PC-9 (cell line): ENCODE data around the gene ASB3. TPM values are rescaled to one million over a fixed set of nuclear protein-coding genes. Genes with fewer than 3 reads are reported as not detected.

Experiments used
- BruUV-seq: library from RNA; stranded (reverse); fragments of 400-500 nt; replicated peaks from 2 replicates; lab custom pipeline; 2021; lab: Mats Ljungman, UMichigan
- CTCF ChIA-PET: fragments of 300-600 bp; sonication (Branson Sonifier 250); formaldehyde crosslinking; loops from one replicate; lab custom pipeline; 2022; ENCODE audit warnings: antibody characterized with exemption; lab: Charles Lee
- POLR2A ChIA-PET: fragments of 300-600 bp; sonication (Branson Sonifier 250); formaldehyde crosslinking; loops from one replicate; lab custom pipeline; 2022; ENCODE audit warnings: antibody characterized with exemption; ENCODE audit not compliant: unreplicated experiment; lab: Charles Lee
- DNase-seq, 2 experiments: peaks; one replicate each; pipeline versions ENCODE4 v3.0.0 to v3.0.0-alpha.2; 2015 to 2022; ENCODE audit warnings: mixed read lengths in 1 of 2
- H2AFZ ChIP-seq: fragments of 200-600 bp; sonication (generic); 2 replicates; pipeline ENCODE4 v1.8.1; 2017; ENCODE audit warnings: antibody characterized with exemption
- H3F3A ChIP-seq: fragments of 200-600 bp; sonication (generic); 2 replicates; pipeline ENCODE4 v1.8.1; 2017; ENCODE audit warnings: antibody characterized with exemption, mild to moderate bottlenecking, low read depth; ENCODE audit not compliant: insufficient read depth
- H3K27ac ChIP-seq: fragments of 200-600 bp; sonication (generic); 2 replicates; pipeline ENCODE4 v1.6.1; 2016; ENCODE audit warnings: mixed run types
- H3K27me3 ChIP-seq: fragments of 200-600 bp; sonication (generic); 2 replicates; pipeline ENCODE4 v1.6.1; 2016; ENCODE audit warnings: low read depth, mixed run types; ENCODE audit not compliant: insufficient read depth
- H3K36me3 ChIP-seq: fragments of 200-600 bp; sonication (generic); 2 replicates; pipeline ENCODE4 v1.6.1; 2016; ENCODE audit warnings: low read depth, mixed run types
- H3K4me1 ChIP-seq: fragments of 200-600 bp; sonication (generic); replicated peaks from 2 replicates; pipeline ENCODE4 v1.6.1; 2016; ENCODE audit warnings: mixed run types; ENCODE audit not compliant: insufficient read depth
- H3K4me2 ChIP-seq: fragments of 200-600 bp; sonication (generic); 2 replicates; pipeline ENCODE4 v1.6.1; 2017; ENCODE audit warnings: mixed run types
- H3K4me3 ChIP-seq: fragments of 200-600 bp; sonication (generic); 2 replicates; pipeline ENCODE4 v1.6.1; 2016; ENCODE audit warnings: mixed run types
- H3K79me2 ChIP-seq: fragments of 200-600 bp; sonication (generic); 2 replicates; pipeline ENCODE4 v1.6.1; 2017; ENCODE audit warnings: low read depth, mixed run types
- H3K9me2 ChIP-seq: fragments of 200-600 bp; sonication (generic); 2 replicates; pipeline ENCODE4 v1.8.1; 2017; ENCODE audit warnings: mild to moderate bottlenecking; ENCODE audit not compliant: insufficient read depth
- H3K9me3 ChIP-seq: fragments of 200-600 bp; sonication (generic); 2 replicates; pipeline ENCODE4 v1.8.1; 2016; ENCODE audit warnings: low read depth; ENCODE audit not compliant: insufficient read depth
- H4K20me1 ChIP-seq: fragments of 200-600 bp; sonication (generic); 2 replicates; pipeline ENCODE4 v1.8.1; 2017; ENCODE audit not compliant: insufficient read depth
- CTCF ChIP-seq: fragments of 200-600 bp; sonication (generic); conservative IDR thresholded peaks from 2 replicates; pipeline ENCODE4 v1.6.1; 2017; ENCODE audit warnings: mixed run types, antibody characterized with exemption, mild to moderate bottlenecking, moderate library complexity
- EZH2 ChIP-seq: fragments of 200-600 bp; sonication (generic); IDR thresholded peaks from 2 replicates; pipeline ENCODE4 v1.8.0; 2017; ENCODE audit warnings: antibody characterized with exemption, low read depth
- intact Hi-C: fragments of 100-400 bp; cut with micrococcal nuclease; formaldehyde crosslinking; loops from one replicate; pipeline ENCODE4 v1.10.0; 2022; ENCODE audit not compliant: unreplicated experiment
- total RNA-seq: library from RNA; stranded (reverse); gene quantifications from 2 replicates; pipeline ENCODE4 v1.2.3, GENCODE V29; 2021

The ASB3 gene
- total RNA-seq, 1 experiment from 2014 or later = 27.7 TPM

GRCh38 chr2:53753041-53753440, 33.7 kb downstream of the ASB3 start:
- no TSS peak for BruUV-seq
- H3K36me3 ChIP-seq = peaks cover 20% of the 10 kb centered on the region
- no peaks in the 10 kb centered on the region; the same call in 1 of the 2 replicates for H3K4me1 ChIP-seq
- 0 out of 2 replicates have a peak, but pooled peaks cover 4% of the 10 kb centered on the region for H4K20me1 ChIP-seq
- H3F3A ChIP-seq = 0 out of 2 replicates have a peak, but pooled peaks cover 3% of the 10 kb centered on the region
- H2AFZ ChIP-seq = no peak overlapping the region
- H3K27me3 ChIP-seq = no peaks in the 10 kb centered on the region
- no peak overlapping the region for H3K4me2 ChIP-seq
- intact Hi-C loops = no loop called here
- no peak overlapping the region for H3K27ac ChIP-seq
- POLR2A ChIA-PET = interaction anchor here (0.7 kb wide), 1 partner anchor 1103 kb away, joined by 6 read pairs; no protein-coding TSS in a partner anchor
- TF ChIP-seq EZH2 (no peak), CTCF (no peak)
- no peaks in the 10 kb centered on the region for H3K9me2 ChIP-seq
- H3K4me3 ChIP-seq = no peak overlapping the region
- no peak for DNase-seq
- H3K79me2 ChIP-seq = no peaks in the 10 kb centered on the region
- CTCF ChIA-PET = no interaction called here
- H3K9me3 ChIP-seq = peaks cover 4% of the 10 kb centered on the region; the same call in 1 of the 2 replicates

- CTCF ChIA-PET = no interaction called here
Measured at GRCh38 chr2:53752385-53752784, 34.4 kb downstream of the ASB3 start.

GRCh38 chr2:53751728-53752127, 35.0 kb downstream of the ASB3 start:
- ChIA-PET POLR2A (no interaction called here), CTCF (no interaction called here)
- H4K20me1 ChIP-seq = 0 out of 2 replicates have a peak, but pooled peaks cover 4% of the 10 kb centered on the region
- no peak overlapping the region for H3K4me2 ChIP-seq
- no peak for DNase-seq
- H3K27ac ChIP-seq = no peak overlapping the region
- 0 out of 2 replicates have a peak, but pooled peaks cover 3% of the 10 kb centered on the region for H3F3A ChIP-seq
- no peak for TF ChIP-seq CTCF
- no peak for TF ChIP-seq EZH2
- BruUV-seq = no TSS peak
- H3K27me3 ChIP-seq = no peaks in the 10 kb centered on the region
- no peak overlapping the region for H2AFZ ChIP-seq
- H3K4me3 ChIP-seq = no peak overlapping the region
- peaks cover 4% of the 10 kb centered on the region; the same call in 1 of the 2 replicates for H3K9me3 ChIP-seq
- H3K36me3 ChIP-seq = peaks cover 24% of the 10 kb centered on the region
- H3K79me2 ChIP-seq = no peaks in the 10 kb centered on the region
- H3K9me2 ChIP-seq = no peaks in the 10 kb centered on the region
- intact Hi-C loops = no loop called here
- no peaks in the 10 kb centered on the region; the same call in 1 of the 2 replicates for H3K4me1 ChIP-seq

More at GRCh38 chr2:53752385-53752784, 34.4 kb downstream of the ASB3 start:
- no peak overlapping the region for H3K27ac ChIP-seq
- TF ChIP-seq EZH2 (no peak), CTCF (no peak)
- peaks cover 4% of the 10 kb centered on the region; the same call in 1 of the 2 replicates for H3K9me3 ChIP-seq
- no peaks in the 10 kb centered on the region for H3K9me2 ChIP-seq
- H4K20me1 ChIP-seq = 0 out of 2 replicates have a peak, but pooled peaks cover 4% of the 10 kb centered on the region
- DNase-seq = no peak
- H3K4me2 ChIP-seq = no peak overlapping the region
- BruUV-seq = no TSS peak
- H3K79me2 ChIP-seq = no peaks in the 10 kb centered on the region
- 0 out of 2 replicates have a peak, but pooled peaks cover 3% of the 10 kb centered on the region for H3F3A ChIP-seq
- H3K36me3 ChIP-seq = peaks cover 24% of the 10 kb centered on the region
- H2AFZ ChIP-seq = no peak overlapping the region
- no peaks in the 10 kb centered on the region; the same call in 1 of the 2 replicates for H3K4me1 ChIP-seq
- POLR2A ChIA-PET = no interaction called here
- intact Hi-C loops = no loop called here
- no peaks in the 10 kb centered on the region for H3K27me3 ChIP-seq
- H3K4me3 ChIP-seq = no peak overlapping the region
